HuH-7.5 (cell line): ENCODE results near the gene TSPAN18.

Source experiments
- DNase-seq: peaks from one replicate; pipeline ENCODE4 v3.0.0; 2011; ENCODE audit warnings: low spot score

Gene TSPAN18

GRCh38 chr11:44942029-44942955 is 215.5 kb downstream of the TSPAN18 start:
- DNase-seq, result no peak

- DNase-seq, result no peak
These were observed 216.4 kb downstream of the TSPAN18 start for GRCh38 chr11:44943118-44943517.

GRCh38 chr11:44943696-44944095 is 216.9 kb downstream of the TSPAN18 start:
- DNase-seq, result no peak

GRCh38 chr11:44944181-44944852 is 217.6 kb downstream of the TSPAN18 start:
- DNase-seq, result no peak

GRCh38 chr11:44944853-44945235 is 218.1 kb downstream of the TSPAN18 start:
- DNase-seq, result no peak

- no peak for DNase-seq
These were observed 218.9 kb downstream of the TSPAN18 start for GRCh38 chr11:44945666-44946065.

GRCh38 chr11:44946263-44946662 is 219.5 kb downstream of the TSPAN18 start:
- no peak for DNase-seq

GRCh38 chr11:44947114-44947513 is 220.4 kb downstream of the TSPAN18 start:
- DNase-seq, result no peak

GRCh38 chr11:44948155-44948554 is 221.4 kb downstream of the TSPAN18 start:
- DNase-seq, result no peak

GRCh38 chr11:44949160-44950030 is 222.6 kb downstream of the TSPAN18 start:
- DNase-seq, result peak; percentile 42

- DNase-seq, result no peak
These were observed 223.4 kb downstream of the TSPAN18 start for GRCh38 chr11:44950031-44950624.

GRCh38 chr11:44950625-44951476 is 224.1 kb downstream of the TSPAN18 start, which contains the start of gene TP53I11:
Gene TP53I11, minus strand, starts transcription at chr11:44950883. Its CDS starts 12,548 bp downstream, at chr11:44938335.
- peak; percentile 69 for DNase-seq

GRCh38 chr11:44952082-44952481 is 225.3 kb downstream of the TSPAN18 start:
- DNase-seq, result no peak

- DNase-seq, result no peak
These were observed 225.9 kb downstream of the TSPAN18 start for GRCh38 chr11:44952500-44953260.

GRCh38 chr11:44954051-44954906 is 227.5 kb downstream of the TSPAN18 start:
- no peak for DNase-seq

GRCh38 chr11:44955015-44955738 is 228.4 kb downstream of the TSPAN18 start:
- DNase-seq, result no peak

- no peak for DNase-seq
These were observed 230.3 kb downstream of the TSPAN18 start for GRCh38 chr11:44957040-44957515.
